Muscle of leg (tissue), 11 donors: ENCODE data around the gene CD226. TPM values are rescaled to one million over a fixed set of nuclear protein-coding genes. Genes with fewer than 3 reads are reported as not detected.

Experiments used
- DNase-seq: peaks from one replicate; pipeline ENCODE4 v3.0.0; 2013
- H3K27ac ChIP-seq: one replicate; pipeline ENCODE4 v1.5.1; 2013; ENCODE audit warnings: mild to moderate bottlenecking, low read length, control low read depth
- H3K27me3 ChIP-seq: one replicate; pipeline ENCODE4 v1.6.1; 2013; ENCODE audit warnings: low read length; ENCODE audit not compliant: control insufficient read depth, insufficient read depth
- H3K36me3 ChIP-seq: one replicate; pipeline ENCODE4 v1.6.1; 2013; ENCODE audit warnings: low read length; ENCODE audit not compliant: control insufficient read depth, insufficient read depth
- H3K4me1 ChIP-seq: one replicate; pipeline ENCODE4 v1.6.1; 2013; ENCODE audit warnings: low read length; ENCODE audit not compliant: control insufficient read depth, insufficient read depth
- H3K4me3 ChIP-seq: one replicate; pipeline ENCODE4 v1.5.1; 2013; ENCODE audit warnings: low read length, control low read depth
- H3K9me3 ChIP-seq: replicated peaks from 2 replicates; pipeline ENCODE4 v1.6.1; 2013; ENCODE audit warnings: low read depth, low read length; ENCODE audit not compliant: control insufficient read depth
- WGBS: methylation state at CpG from one replicate; pipeline ENCODE4 v1.1.5; 2013; ENCODE audit warnings: missing lambda C conversion rate; ENCODE audit not compliant: insufficient coverage; 5-methylcytosine and 5-hydroxymethylcytosine counted together
- polyA plus RNA-seq, 8 donors: library from polyadenylated mRNA; unstranded; fragments of 120-200 nt; gene quantifications; one replicate each; pipeline versions ENCODE4 v1.2.1 to v1.2.3, GENCODE V29; 2013; ENCODE audit warnings: inconsistent platforms in 1 of 8, low replicate concordance in 1 of 8; ENCODE audit not compliant: insufficient read length in 8 of 8, insufficient read depth in 1 of 8
- total RNA-seq: library from RNA; stranded (reverse); fragments of 120-200 nt; gene quantifications from one replicate; pipeline ENCODE4 v1.2.4, GENCODE V29; 2013

The CD226 gene
- total and polyA plus RNA-seq, 9 donors = 0.20 to 1.0 (median 0.53) TPM

DNA sequence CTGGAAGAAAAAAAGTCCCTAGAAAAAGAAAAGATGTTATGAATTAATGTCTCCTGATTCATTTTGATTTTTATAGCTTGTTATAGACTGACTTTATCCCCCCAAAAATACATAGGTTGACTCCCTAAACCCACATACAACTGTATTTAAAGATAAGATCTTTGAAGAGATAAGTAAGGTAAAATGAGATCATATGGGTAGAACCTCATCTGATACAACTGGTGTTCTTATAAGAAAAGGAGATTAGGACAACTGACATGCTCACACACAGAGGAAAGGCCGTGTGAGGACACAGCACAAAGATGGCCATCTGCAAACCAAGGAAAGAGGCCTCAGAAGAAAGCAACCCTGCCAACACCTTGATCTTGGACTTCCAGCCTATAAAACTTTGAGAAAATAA lies 117.5 kb downstream of the CD226 start:
- no peak for DNase-seq
- Histone ChIP-seq H3K27ac (no peak overlapping the region), H3K4me3 (no peak overlapping the region), H3K36me3 (no peaks in the 10 kb centered on the region), H3K27me3 (no peaks in the 10 kb centered on the region), H3K9me3 (no peaks in the 10 kb centered on the region), H3K4me1 (no peaks in the 10 kb centered on the region)
- WGBS = no CpG with 5 or more reads among the region's 1 CpG

- DNase-seq = no peak
- Histone ChIP-seq H3K4me1 (no peaks in the 10 kb centered on the region), H3K4me3 (no peak overlapping the region), H3K36me3 (no peaks in the 10 kb centered on the region), H3K27me3 (no peaks in the 10 kb centered on the region), H3K9me3 (no peaks in the 10 kb centered on the region), H3K27ac (no peak overlapping the region)
- no CpG with 5 or more reads among the region's 4 CpGs for WGBS
Observed at GRCh38 chr18:69820538-69820937, 127.1 kb downstream of the CD226 start.

GRCh38 chr18:69819460-69819859 lies 128.2 kb downstream of the CD226 start:
- Histone ChIP-seq H3K4me3 (no peak overlapping the region), H3K27me3 (no peaks in the 10 kb centered on the region), H3K27ac (no peak overlapping the region), H3K4me1 (no peaks in the 10 kb centered on the region), H3K9me3 (no peaks in the 10 kb centered on the region), H3K36me3 (no peaks in the 10 kb centered on the region)
- WGBS = no CpG with 5 or more reads among the region's 2 CpGs
- DNase-seq = no peak

DNA sequence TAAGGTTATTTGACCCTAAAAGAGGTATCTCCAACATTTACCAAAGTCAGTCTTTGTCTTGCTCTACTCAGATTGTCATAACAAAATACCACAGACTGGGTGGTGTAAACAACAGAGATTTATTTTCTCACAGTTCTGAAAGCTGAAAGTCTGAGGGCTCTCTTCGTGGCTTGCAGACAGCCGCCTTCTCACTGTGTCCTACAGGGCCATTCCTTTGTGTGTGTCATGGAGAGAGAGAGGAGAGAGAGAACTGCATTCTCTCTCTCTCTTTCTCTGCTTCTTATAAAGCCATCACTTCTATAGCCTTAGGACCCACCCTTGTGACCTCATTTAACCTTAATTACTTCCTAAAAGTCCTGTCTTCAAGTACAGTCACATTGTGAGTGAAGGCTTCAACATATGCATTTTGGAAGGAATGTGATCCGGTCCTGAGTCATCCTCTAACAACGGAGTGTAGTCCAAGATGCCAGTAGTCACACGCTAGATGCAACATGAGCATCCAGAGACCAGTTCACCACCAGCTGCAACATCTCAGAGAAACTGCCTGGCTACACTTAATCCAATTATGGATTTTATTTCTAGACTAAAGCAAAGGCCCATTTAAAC lies 130.2 kb downstream of the CD226 start:
- 60% methylated on average over 1 of the region's 5 CpGs for WGBS

DNA sequence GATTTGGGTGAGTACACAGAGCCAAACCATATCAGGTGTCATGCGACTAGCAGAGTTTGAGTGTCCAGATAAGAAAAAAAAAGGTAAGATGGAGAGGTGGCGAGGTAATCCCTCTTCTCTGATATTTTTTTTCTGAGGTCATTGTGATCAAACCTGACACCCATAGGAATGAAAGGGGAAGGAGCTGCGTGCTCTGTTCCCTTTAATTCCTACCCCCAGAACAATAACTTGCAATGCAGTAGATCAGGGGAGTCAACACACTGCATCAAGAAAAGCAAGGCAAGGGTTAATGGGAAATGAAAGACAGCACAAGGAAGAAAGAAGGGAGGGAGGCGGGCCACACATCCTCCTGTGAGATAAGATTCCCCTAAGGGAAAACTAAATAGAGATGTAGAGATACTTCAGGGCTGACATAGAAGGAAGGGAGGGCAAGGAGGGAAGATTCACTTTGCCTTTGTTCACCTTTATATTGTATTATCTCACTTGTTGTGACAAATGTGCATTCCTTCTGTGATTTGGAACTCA lies 132.8 kb downstream of the CD226 start:
- H3K27me3 ChIP-seq = no peaks in the 10 kb centered on the region
- no peaks in the 10 kb centered on the region for H3K4me1 ChIP-seq
- no peak overlapping the region for H3K4me3 ChIP-seq
- DNase-seq = no peak
- H3K27ac ChIP-seq = no peak overlapping the region
- H3K9me3 ChIP-seq = no peaks in the 10 kb centered on the region
- no CpG with 5 or more reads among the region's 4 CpGs for WGBS
- H3K36me3 ChIP-seq = no peaks in the 10 kb centered on the region

More for the DNA sequence above, 130.2 kb downstream of the CD226 start:
- Histone ChIP-seq H3K4me1 (no peaks in the 10 kb centered on the region), H3K36me3 (no peaks in the 10 kb centered on the region), H3K27ac (no peak overlapping the region), H3K9me3 (no peaks in the 10 kb centered on the region), H3K4me3 (no peak overlapping the region), H3K27me3 (no peaks in the 10 kb centered on the region)
- DNase-seq = peak; percentile 20

DNA sequence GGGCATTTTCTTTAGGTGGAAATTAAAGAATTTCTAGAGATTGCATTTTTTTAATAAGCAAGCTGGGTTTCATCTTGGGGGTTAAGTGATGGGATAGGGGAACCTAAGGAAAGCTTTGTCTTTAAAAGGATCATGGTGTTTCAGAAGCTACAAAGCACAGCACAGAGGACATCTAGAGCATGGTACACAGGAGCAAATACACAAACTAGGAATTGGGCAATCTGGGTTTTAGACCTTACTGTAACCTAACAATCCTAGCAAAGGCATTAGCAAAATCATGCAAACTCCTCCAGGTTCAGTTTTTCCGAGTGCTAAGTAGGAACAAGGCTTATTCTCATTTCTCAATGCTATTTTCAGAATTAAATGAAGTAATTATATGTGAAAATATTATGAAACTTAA lies 134.1 kb downstream of the CD226 start:
- no CpG with 5 or more reads among the region's 1 CpG for WGBS
- H3K27me3 ChIP-seq = no peaks in the 10 kb centered on the region
- no peak overlapping the region for H3K27ac ChIP-seq
- DNase-seq = no peak
- no peaks in the 10 kb centered on the region for H3K36me3 ChIP-seq
- H3K4me3 ChIP-seq = no peak overlapping the region
- no peaks in the 10 kb centered on the region for H3K9me3 ChIP-seq
- H3K4me1 ChIP-seq = no peaks in the 10 kb centered on the region

DNA sequence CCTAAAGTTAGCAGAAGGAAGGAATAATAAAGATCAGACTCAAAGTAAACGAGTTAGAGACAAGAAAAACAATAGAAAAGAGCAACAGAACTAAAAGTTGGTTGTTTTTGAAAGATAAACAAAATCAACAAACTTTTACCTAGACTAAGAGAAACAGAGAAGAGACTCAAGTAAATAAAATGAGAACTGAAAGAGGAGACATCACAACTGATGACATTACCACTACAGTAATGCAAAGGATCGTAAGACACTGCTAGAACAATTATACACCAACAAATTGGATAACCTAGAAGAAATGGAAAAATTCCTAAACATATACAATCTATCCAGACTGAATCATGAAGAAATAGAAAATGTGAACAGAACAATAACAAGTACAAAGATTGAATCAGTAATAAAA lies 139.3 kb downstream of the CD226 start:
- H3K36me3 ChIP-seq = no peaks in the 10 kb centered on the region
- no peak overlapping the region for H3K4me3 ChIP-seq
- no CpG with 5 or more reads among the region's 2 CpGs for WGBS
- H3K4me1 ChIP-seq = no peaks in the 10 kb centered on the region
- H3K9me3 ChIP-seq = no peaks in the 10 kb centered on the region
- no peaks in the 10 kb centered on the region for H3K27me3 ChIP-seq
- no peak overlapping the region for H3K27ac ChIP-seq
- no peak for DNase-seq

GRCh38 chr18:69804776-69805501 lies 142.7 kb downstream of the CD226 start:
- WGBS = 100% methylated on average over 1 of the region's 5 CpGs
- Histone ChIP-seq H3K4me1 (no peaks in the 10 kb centered on the region), H3K4me3 (no peak overlapping the region), H3K9me3 (no peaks in the 10 kb centered on the region), H3K36me3 (no peaks in the 10 kb centered on the region), H3K27ac (no peak overlapping the region), H3K27me3 (no peaks in the 10 kb centered on the region)
- no peak for DNase-seq
